B cell (primary cell): ENCODE data around the gene TEAD1. TPM values are rescaled to one million over a fixed set of nuclear protein-coding genes. Genes with fewer than 3 reads are reported as not detected.

Experiments used
- ATAC-seq: fragments of 200-7000 bp; cut with Tn5 transposase; one replicate; pipeline ENCODE4 v1.10.0; 2021; ENCODE audit warnings: low read depth, mild to moderate bottlenecking, moderate number of reproducible peaks, moderate library complexity
- CTCF ChIA-PET: fragments of 350-600 bp; sonication (Branson Sonifier 250); formaldehyde crosslinking; loops from one replicate; lab custom pipeline; 2021; ENCODE audit warnings: antibody characterized with exemption, inconsistent platforms; lab: Charles Lee
- POLR2A ChIA-PET: fragments of 350-600 bp; sonication (Branson Sonifier 250); formaldehyde crosslinking; loops from one replicate; lab custom pipeline; 2021; ENCODE audit warnings: antibody characterized with exemption; lab: Charles Lee
- DNase-seq: peaks from one replicate; pipeline ENCODE4 v3.0.0; 2013
- H2AFZ ChIP-seq: 2 replicates; pipeline ENCODE4 v1.6.1; 2012; ENCODE audit warnings: mild to moderate bottlenecking, low read depth, low read length; ENCODE audit not compliant: insufficient read depth, poor library complexity, severe bottlenecking
- H3K27ac ChIP-seq, 2 donors: 1 replicate in 1 of 2; 2 replicates in 1 of 2; pipeline ENCODE4 v1.5.1; 2012 to 2013; ENCODE audit warnings: low read length in 2 of 2, mild to moderate bottlenecking in 2 of 2, moderate library complexity in 1 of 2
- H3K27me3 ChIP-seq, 4 experiments: fragments of 200-600 bp in 1 of 4; sonication (generic) in 1 of 4; replicated peaks in 1 of 4; 1 replicate in 2 of 4; 2 replicates in 2 of 4; pipeline versions ENCODE4 v1.6.1 to v1.7.0; 2013 to 2016; ENCODE audit warnings: low read length in 3 of 4, mild to moderate bottlenecking in 2 of 4, mixed read lengths in 1 of 4, moderate library complexity in 1 of 4; ENCODE audit not compliant: insufficient read depth in 4 of 4, control insufficient read depth in 3 of 4; ENCODE audit errors: control extremely low read depth in 1 of 4
- H3K36me3 ChIP-seq, 2 experiments: replicated peaks in 1 of 2; 1 replicate in 1 of 2; 2 replicates in 1 of 2; pipeline versions ENCODE4 v1.6.1 to v1.7.1; 2013; ENCODE audit warnings: low read length in 1 of 2; ENCODE audit not compliant: insufficient read depth in 2 of 2, control insufficient read depth in 1 of 2; ENCODE audit errors: control extremely low read depth in 1 of 2, extremely low read depth in 1 of 2
- H3K4me1 ChIP-seq, 2 donors: fragments of 200-600 bp in 1 of 2; sonication (generic) in 1 of 2; 1 replicate in 1 of 2; 2 replicates in 1 of 2; pipeline versions ENCODE4 v1.5.1 to v1.6.1; 2013 to 2017; ENCODE audit warnings: low read length in 2 of 2; ENCODE audit not compliant: control insufficient read depth in 2 of 2, insufficient read depth in 2 of 2
- H3K4me2 ChIP-seq: replicated peaks from 2 replicates; pipeline ENCODE3; 2012; ENCODE audit warnings: mild to moderate bottlenecking, low read depth, low read length; ENCODE audit not compliant: poor library complexity, severe bottlenecking
- H3K4me3 ChIP-seq, 5 experiments: fragments of 200-600 bp in 1 of 5; sonication (generic) in 1 of 5; 1 replicate in 3 of 5; 2 replicates in 2 of 5; pipeline versions ENCODE4 v1.5.1 to v1.7.0; 2011 to 2016; ENCODE audit warnings: low read length in 4 of 5, mild to moderate bottlenecking in 4 of 5, low read depth in 2 of 5, control low read depth in 1 of 5, moderate library complexity in 1 of 5; ENCODE audit not compliant: insufficient read depth in 1 of 5; ENCODE audit errors: control extremely low read depth in 1 of 5, extremely low read depth in 1 of 5
- H3K79me2 ChIP-seq: fragments of 200-600 bp; sonication (generic); one replicate; pipeline ENCODE4 v1.6.0; 2016; ENCODE audit warnings: low read length; ENCODE audit not compliant: control insufficient read depth, insufficient read depth
- H3K9ac ChIP-seq: fragments of 200-600 bp; sonication (generic); 2 replicates; pipeline ENCODE4 v1.6.1; 2017; ENCODE audit warnings: mild to moderate bottlenecking, low read length, moderate library complexity
- H3K9me3 ChIP-seq, 3 donors: one replicate each; pipeline versions ENCODE4 v1.6.1 to v1.7.1; 2013; ENCODE audit warnings: low read length in 2 of 3; ENCODE audit not compliant: control insufficient read depth in 2 of 3, insufficient read depth in 1 of 3; ENCODE audit errors: control extremely low read depth in 1 of 3
- H4K20me1 ChIP-seq: 2 replicates; pipeline ENCODE4 v1.6.0; 2012; ENCODE audit warnings: mild to moderate bottlenecking, low read length; ENCODE audit not compliant: insufficient read depth, control insufficient read depth, poor library complexity, severe bottlenecking
- H3K27ac Mint-ChIP-seq: one replicate; pipeline ENCODE4 v1.8.0; 2021; ENCODE audit warnings: mixed read lengths
- H3K27me3 Mint-ChIP-seq: one replicate; pipeline ENCODE4 v1.8.0; 2021; ENCODE audit warnings: mixed read lengths
- H3K4me1 Mint-ChIP-seq: one replicate; pipeline ENCODE4 v1.8.0; 2021; ENCODE audit warnings: mixed read lengths
- H3K4me3 Mint-ChIP-seq: one replicate; pipeline ENCODE4 v1.8.0; 2021; ENCODE audit warnings: mixed read lengths
- H3K9me3 Mint-ChIP-seq: one replicate; pipeline ENCODE4 v1.8.0; 2022; ENCODE audit warnings: mixed read lengths; ENCODE audit not compliant: insufficient read depth
- CTCF ChIP-seq: fragments of 200-600 bp; IDR thresholded peaks from one replicate; pipeline ENCODE4 v1.8.0; 2022; ENCODE audit warnings: antibody characterized with exemption, mild to moderate bottlenecking
- EZH2 ChIP-seq: IDR thresholded peaks from 2 replicates; pipeline ENCODE4 v1.6.1; 2012; ENCODE audit warnings: borderline replicate concordance, low read depth, mild to moderate bottlenecking, moderate library complexity, low read length; ENCODE audit not compliant: insufficient read depth, poor library complexity, severe bottlenecking
- WGBS: methylation state at CpG from one replicate; pipeline ENCODE4 v1.1.5; 2013; ENCODE audit warnings: missing lambda C conversion rate; ENCODE audit not compliant: insufficient coverage; 5-methylcytosine and 5-hydroxymethylcytosine counted together
- intact Hi-C: fragments of 100-400 bp; cut with micrococcal nuclease; formaldehyde crosslinking; loops from one replicate; pipeline ENCODE4 v1.10.0; 2022
- polyA plus RNA-seq: library from polyadenylated mRNA; depleted of rRNA; stranded (reverse); fragments of >200 nt; gene quantifications from 2 replicates; pipeline ENCODE4 v1.2.3, GENCODE V29; 2012
- total RNA-seq, 2 donors: library from RNA; stranded (reverse); fragments of 120-200 nt in 1 of 2; gene quantifications; 1 replicate in 1 of 2; 2 replicates in 1 of 2; pipeline versions ENCODE4 v1.2.3 to v1.2.4, GENCODE V29; 2013 to 2022

Gene TEAD1
- total and polyA plus RNA-seq, 2 donors (not counting 1 experiment from before 2014, with no cell fraction given): 0.30 TPM; not detected in 1

- H3K9ac ChIP-seq: no peak overlapping the region
- Mint-ChIP-seq H3K27me3 (peaks cover 10% of the 10 kb centered on the region), H3K27ac (no peak overlapping the region), H3K9me3 (no peaks in the 10 kb centered on the region), H3K4me3 (no peak overlapping the region), H3K4me1 (no peaks in the 10 kb centered on the region)
- H3K79me2 ChIP-seq: no peaks in the 10 kb centered on the region
- H3K27me3 ChIP-seq: no peaks in the 10 kb centered on the region
- DNase-seq: no peak
- H3K27ac ChIP-seq: no peak overlapping the region
- no peak for TF ChIP-seq EZH2
- TF ChIP-seq CTCF: no peak
- ATAC-seq: no peak
- intact Hi-C loops: no loop called here
- H3K4me2 ChIP-seq: no peak overlapping the region
- no peaks in the 10 kb centered on the region for H3K36me3 ChIP-seq
- ChIA-PET POLR2A (no interaction called here), CTCF (no interaction called here)
- H3K4me3 ChIP-seq: no peak overlapping the region
- H3K4me1 ChIP-seq: no peaks in the 10 kb centered on the region
- H3K9me3 ChIP-seq: peaks cover 0 to 3% (median 0%) of the 10 kb centered on the region in 3 donors
- no peak overlapping the region for H2AFZ ChIP-seq
- WGBS: 0% methylated on average over 1 of the region's 3 CpGs
- no peaks in the 10 kb centered on the region for H4K20me1 ChIP-seq
These were observed 140.9 kb downstream of the TEAD1 start for GRCh38 chr11:12815129-12815480.

- no peak for DNase-seq
- no peak overlapping the region for H3K9ac ChIP-seq
- intact Hi-C loops: no loop called here
- Mint-ChIP-seq H3K27ac (no peak overlapping the region), H3K4me3 (no peak overlapping the region), H3K4me1 (no peaks in the 10 kb centered on the region), H3K9me3 (no peaks in the 10 kb centered on the region), H3K27me3 (peaks cover 11% of the 10 kb centered on the region)
- no peak overlapping the region for H3K27ac ChIP-seq
- no peaks in the 10 kb centered on the region for H3K4me1 ChIP-seq
- CTCF ChIA-PET: no interaction called here
- 85% methylated on average over 7 of the region's 10 CpGs for WGBS
- POLR2A ChIA-PET: no interaction called here
- no peaks in the 10 kb centered on the region for H3K36me3 ChIP-seq
- H2AFZ ChIP-seq: no peak overlapping the region
- no peaks in the 10 kb centered on the region for H3K27me3 ChIP-seq
- TF ChIP-seq EZH2: no peak
- no peak for TF ChIP-seq CTCF
- H3K79me2 ChIP-seq: no peaks in the 10 kb centered on the region
- no peak overlapping the region for H3K4me3 ChIP-seq
- no peaks in the 10 kb centered on the region for H3K9me3 ChIP-seq
- H3K4me2 ChIP-seq: no peak overlapping the region
- ATAC-seq: no peak
- H4K20me1 ChIP-seq: no peaks in the 10 kb centered on the region
These were observed 141.8 kb downstream of the TEAD1 start for GRCh38 chr11:12815931-12816494.
